Measurements from ENCODE around the gene PMP22.

GRCh38 chr17:15266325-15267125, 1.4 kb upstream of the PMP22 start:
- no peak for TF ChIP-seq CTCF (IDR thresholded peaks at IDR 0.05)
- no peak for TF ChIP-seq POLR2A (IDR thresholded peaks at IDR 0.05; ENCODE audit: low read depth)
- no peak for TF ChIP-seq POLR2AphosphoS5 (IDR thresholded peaks at IDR 0.05)
